ENCODE data around the gene PITHD1.
"Not testable (repeated sequence)": the region's sequence is repeated elsewhere in the genome, so short reads cannot be mapped to it uniquely, and the experiment has no call there.

Gene PITHD1

DNA sequence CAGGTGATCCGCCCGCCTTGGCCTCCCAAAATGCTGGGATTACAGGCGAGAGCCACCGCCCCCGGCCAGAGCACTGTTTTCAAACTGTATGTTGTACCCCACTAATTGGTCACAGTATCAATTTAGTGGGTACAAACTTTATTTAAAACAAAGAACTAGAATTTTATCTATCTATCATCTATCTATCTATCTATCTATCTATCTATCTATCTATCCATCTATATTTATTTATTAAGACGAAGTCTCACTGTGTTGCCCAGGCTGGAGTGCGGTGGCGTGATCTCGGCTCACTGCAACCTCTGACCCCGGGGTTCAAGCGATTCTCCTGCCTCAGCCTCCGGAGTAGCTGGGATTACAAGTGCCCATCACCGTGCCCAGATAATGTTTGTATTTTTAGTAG lies 48.4 kb downstream of the PITHD1 start:
- not testable (repeated sequence) for DNase-seq

DNA sequence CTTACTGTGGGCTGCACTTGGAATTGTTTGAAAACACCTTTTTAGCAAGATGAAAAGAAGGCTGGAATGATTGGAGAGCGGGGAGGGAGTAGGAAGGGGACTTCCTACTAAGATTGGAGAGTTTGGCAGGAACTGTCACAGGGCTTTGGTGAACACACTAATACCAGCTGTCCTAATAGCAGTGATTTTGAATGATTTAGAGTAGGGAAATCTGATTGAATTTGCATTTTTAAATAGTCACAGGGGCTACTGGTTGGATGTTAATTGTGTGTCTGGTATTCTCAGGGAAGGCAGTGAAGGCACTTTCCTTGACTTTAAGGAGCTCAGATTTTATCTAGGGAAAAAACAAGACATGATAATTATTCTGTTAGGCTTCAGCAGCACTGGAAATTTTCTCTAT lies 49.5 kb downstream of the PITHD1 start:
- DNase-seq, result no peak

DNA sequence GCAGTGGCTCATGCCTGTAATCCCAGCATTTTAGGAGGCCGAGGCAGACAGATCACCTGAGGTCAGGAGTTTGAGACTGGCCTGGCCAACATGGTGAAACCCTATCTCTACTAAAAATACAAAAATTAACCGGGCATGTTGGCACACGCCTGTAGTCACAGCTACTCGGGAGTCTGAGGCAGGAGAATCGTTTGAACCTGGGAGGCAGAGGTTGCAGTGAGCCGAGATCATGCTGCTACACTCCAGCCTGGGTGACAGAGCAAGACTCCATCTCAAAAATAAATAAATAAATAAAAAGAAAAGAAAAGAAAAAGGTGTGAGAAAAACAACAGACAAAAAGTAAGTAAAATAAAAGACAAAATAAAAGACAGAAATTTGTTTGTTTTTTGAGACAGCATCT lies 55.9 kb downstream of the PITHD1 start:
- DNase-seq, result not testable (repeated sequence)

DNA sequence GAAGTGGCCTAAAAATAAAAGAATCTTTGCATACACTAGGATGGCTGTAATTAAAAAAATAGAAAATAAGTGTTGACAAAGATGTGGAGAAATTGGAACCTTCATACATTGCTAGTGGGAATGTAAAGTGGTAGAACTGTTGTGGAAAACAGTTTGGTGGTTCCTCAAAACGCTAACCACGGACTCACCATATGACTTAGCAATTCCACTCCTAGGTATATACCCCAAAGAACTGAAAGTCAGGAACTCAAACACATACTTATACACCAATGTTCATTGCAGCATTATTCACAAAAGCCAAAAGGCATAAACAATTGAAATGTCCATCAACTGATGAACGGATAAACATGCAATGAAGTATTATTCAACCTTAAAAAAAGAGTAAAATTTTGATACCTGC lies 57.8 kb downstream of the PITHD1 start:
- DNase-seq, result no peak

All from activated CD4-positive, alpha-beta T cell treated with anti-CD3 and anti-CD28 coated beads, Interleukin-2, amount 50 U/mL, for 4 hours (primary cell).